ENCODE data around the gene SRSF1.

The SRSF1 gene

DNA sequence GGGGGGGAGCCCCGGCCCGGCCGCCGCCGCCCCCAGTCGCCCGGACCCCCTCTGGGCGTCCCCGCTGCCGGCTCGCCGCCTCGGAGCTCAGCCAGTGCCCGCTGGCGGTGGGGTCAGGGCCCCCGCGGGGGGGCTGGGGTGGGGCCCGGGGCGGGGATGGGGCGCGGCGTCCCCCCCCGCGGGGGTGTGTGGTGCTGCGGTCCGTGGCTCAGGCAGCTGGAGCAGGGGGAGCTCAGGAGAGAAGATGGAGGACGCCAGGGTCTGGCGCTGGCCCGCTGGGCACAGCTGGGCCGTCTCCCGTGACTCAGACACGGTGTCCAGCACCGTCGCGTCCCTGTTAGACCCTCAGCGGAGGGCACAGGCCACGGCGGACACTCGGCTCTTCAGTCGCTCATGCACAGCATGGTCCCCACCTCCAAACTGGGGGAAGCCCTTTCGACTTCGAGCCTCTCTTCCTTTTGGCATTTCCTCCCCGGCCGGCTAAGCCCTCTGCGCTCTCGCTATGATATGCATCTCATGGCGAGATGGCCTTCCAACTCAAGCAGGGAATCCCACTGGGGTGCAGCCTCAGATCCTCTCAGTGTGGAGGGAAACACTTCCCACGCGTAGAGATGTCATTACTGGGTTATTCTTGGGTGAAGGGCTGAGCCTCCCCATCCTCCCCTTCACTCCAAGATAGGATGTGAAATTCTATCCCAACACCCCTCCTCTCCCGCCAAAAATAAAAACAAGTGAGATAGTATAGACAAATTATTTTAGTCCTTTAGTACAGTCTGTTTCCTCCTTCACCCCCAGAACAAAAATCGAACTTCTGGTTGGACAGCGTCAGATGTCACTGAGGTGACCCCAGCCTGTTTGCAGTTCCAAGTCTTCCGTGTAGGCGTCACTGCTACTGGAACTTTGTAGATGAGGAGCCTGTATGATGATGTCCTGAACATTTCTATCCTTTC lies 18.5 kb downstream of the SRSF1 start:
- DNase-seq, result peak; percentile 87

DNA sequence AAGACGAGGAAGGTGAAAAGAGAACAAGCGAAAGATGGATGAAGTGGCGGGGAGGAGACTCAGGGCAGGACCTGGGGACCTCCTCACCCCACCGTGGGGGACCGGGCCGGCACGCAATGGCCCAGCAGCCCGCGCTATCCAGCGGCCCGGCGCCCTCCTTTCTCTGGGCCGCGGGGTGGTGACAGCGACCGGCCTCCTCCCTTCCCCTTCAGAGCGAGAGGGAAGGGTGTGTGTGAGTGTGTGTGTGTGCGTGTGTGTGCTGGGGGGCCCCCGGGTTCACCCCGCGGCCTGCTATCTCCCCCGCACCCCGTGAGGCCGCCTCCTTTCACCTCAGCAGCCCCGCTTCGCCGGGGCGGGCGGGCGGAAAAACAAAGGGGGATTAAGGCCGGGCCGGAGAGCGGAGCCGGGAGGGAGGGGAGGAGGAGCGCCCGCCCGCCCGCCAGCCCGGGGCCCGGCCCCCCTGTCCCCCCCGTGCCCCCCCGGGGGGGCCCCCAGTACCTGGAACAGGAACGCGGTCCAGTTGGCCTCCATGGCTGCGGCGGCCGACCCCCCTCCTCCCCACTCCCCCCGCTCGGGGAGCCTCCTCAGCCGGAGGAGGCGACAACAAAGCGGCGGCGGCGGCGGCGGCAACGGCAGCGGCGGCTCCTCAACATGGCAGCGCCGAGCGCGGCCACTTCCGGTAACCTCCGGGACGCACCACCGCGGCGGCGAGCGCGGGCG lies 19.3 kb downstream of the SRSF1 start, which contains the start of gene VEZF1:
TSS of gene VEZF1 (minus strand) at position 674 of the 720 bp plus-strand sequence. CDS start at position 531, 143 bp downstream.
- DNase-seq, result peak; percentile 87

DNA sequence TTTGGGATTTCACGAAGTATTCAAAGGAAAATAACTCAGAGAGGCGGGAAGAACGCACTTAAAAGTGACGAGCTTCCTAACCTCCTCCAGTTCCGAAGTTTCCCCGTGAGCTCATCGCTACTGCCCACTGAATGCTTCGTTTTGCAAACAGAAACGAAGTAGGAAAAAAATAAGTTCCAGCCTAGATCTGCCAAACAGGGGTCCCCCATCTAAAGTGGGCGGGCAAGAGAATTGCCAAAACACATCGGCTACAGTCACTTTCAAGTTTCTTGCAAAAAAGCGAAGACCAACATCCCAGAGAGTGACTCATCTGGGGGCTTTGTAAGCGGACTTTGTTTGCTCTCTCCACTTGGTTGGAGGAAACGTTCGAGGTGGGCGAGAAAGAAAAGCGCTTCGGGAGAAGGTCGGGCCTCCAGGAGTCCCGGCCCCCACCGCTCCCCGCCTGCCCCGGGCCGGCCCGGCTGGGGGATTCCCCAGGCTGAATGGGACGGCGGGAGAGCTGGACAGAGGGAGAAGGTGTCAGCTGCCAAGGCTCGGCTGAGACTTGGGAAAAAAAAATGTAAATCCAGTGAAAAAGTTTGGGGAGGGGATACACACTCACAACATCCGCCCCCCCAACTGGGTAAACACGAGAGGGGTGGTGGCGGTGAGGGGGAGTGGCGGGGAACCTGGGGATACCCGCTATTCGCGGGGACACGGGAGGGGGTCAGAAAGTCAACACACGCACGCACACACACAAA lies 20.0 kb downstream of the SRSF1 start:
- peak; percentile 80 for DNase-seq

DNA sequence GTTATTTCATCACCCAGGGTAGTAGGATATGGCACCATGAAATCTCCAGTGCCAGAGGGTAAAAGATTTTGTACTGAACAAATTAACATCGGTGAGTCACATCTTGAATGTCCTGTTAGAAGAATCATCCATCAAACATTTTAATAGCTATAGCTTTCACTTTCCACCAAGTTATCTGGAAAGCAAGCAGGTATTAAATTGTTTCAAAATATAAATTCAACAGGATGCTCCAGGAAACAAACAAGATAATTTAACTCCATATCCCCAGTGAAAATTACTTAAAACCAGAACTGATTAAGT lies 21.4 kb downstream of the SRSF1 start:
- no peak for DNase-seq

DNA sequence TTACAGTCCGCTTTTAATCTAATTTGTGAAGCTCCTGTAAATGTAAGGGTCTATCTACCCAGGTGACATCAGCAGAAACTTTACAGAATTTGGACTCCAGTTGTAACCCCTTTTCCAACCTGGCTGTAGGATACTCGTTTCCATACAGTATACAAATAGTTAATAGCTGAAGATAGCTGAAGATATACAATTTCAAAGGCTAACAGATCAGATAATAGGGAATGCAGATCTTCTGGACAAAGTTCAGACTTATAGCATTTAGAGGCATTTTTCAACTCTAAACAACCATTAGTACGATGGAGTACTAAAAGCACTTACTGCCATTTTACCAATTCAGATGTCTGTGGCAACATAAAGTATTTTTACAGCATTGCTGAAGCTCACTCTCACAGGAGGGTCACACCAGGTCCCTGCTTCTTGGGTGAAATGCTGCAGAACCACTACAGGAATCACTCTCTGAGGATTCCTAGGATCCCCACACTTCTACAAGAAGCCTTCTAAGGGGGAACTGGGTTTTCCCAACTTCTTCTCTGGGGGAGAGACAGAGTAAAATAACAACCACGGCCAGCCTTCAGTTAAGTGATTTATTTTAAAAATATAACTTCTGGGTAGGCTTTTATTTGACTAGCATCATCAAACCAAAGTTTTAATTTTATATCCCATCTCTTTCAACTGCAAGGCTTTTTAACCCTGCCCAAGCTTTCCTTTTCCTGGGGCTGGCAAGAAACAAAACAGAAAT lies 21.9 kb downstream of the SRSF1 start:
- DNase-seq, result no peak

DNA sequence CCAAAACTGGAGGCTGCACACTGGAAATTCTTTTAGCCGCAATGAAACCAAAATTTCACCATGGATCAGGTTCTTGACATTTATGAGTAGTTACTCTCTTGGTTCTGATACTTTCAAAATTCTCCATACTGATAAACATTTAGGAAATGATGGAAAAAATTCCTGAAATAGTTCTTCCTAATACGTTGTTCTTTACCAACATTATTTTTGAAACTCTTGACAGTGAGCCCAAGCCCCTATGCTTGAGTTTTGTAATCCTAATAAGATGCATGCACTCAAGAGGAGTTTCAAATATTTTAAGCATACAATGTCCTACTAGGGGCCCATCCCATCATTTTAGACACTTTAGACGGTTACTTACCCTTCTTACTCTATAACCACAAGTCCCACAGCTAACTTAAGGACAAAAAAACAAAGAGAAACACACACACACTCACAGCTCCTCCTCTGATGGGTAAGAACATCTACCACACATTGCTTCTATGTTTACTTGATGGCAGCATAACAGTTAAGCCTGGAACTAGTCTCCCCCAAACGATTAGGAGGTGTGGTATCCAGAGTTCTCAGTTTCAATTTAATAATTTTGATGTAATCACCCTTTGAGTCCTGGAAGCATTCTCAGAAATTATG lies 22.7 kb downstream of the SRSF1 start:
- DNase-seq, result no peak

DNA sequence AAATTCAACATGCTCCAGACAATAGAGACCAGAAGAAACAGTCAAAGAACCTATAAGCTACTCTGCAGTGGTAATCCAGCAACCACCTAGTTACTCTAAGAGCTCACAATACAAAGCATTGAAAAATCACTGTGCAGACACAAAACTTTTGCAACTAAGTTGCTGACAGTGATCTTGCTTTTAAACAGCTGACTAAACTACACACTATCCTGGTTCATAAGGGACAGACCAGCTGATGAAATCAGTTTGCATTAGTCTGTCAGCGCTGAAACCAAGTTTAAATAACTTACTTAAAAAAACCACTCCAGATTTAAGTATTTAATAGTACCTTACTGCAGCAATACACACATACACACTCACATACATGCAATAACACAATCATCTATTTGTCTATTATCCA lies 23.6 kb downstream of the SRSF1 start:
- DNase-seq, result no peak

DNA sequence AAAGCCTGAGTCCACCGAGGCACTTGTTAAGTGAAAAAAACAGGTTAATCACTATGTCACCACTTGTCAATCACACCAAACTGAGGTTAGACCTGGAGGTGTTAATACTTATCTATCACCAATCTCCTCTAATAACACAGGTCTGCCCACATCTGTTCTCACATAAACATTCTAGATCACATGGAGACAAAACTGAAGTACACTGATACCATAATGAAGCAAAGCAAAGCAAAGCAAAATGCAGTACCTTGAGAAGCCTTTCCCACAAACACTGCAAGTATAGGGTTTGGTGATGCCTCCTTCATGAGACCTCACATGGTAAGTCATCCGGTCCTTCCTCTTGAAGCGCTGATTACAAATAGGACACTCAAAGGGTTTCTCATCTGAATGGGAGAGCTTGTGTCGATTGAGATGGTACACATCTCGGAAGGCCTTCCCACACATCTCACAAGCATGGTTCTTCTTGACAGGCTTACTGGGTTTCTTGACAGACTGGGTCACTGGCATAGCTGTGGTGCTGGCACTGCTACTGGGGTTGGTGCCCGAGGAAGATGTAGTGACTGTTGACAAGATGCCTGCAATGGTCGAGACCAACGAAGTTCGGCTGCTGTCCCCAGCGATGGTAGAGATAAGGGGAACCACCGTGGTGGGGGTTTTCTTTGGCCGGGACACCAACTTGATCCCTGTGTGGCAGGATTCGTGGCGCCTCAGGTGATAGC lies 24.4 kb downstream of the SRSF1 start:
- no peak for DNase-seq

DNA sequence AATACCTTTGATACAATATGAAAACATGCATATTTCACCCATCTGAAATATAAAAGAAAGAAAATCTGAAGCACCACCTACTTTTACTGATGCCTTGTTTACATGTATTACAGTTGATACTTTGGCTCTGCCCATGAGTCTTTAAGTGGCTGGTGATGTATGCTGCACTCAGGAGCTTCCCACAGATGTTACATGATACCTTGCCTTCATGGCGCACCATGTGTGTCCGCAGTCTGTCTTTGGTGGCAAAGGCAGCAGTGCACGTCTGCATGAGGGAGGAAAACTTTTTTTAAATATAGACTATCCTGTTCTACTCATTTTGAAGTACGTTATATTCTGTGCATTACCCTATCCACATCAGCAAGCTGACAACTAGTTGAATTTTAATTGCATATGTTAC lies 26.5 kb downstream of the SRSF1 start:
- DNase-seq, result no peak

DNA sequence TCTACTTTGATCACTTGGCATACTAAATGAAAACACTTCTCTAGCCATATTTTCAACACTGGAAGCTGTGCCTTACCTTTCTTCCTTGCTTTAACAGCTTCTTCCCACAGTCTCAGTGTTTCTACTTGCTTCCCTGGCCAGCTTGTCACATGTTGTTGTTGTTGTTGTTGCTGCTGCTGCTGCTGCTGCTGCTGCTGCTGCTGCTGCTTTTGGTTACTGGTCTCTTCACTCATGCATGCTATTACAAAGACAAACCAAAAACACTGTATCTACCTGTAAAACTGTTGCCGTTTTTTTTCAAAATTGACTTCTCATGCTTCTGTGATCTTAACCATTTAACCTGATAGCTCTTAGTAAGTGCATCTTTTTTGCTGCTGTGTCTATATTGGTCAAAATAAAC lies 28.0 kb downstream of the SRSF1 start:
- no peak for DNase-seq

DNA sequence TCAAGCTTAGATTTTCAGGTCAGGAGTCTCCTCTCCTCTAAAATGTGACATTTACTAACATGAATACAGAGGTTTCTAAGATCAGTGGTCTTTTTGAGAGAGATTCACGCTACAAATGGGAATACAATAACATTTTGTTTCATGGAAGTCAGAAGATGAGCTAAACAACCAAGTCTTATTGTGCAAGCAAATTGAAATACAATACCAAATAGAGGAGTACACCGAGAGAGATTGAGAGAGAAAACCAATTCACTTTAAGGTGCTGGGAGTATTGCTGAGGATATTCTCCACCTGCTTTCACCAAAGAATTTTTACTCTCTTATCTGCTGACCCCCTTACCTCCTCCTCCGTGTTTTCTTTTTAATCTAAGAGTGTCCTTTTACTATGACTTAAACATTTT lies 30.5 kb downstream of the SRSF1 start:
- DNase-seq, result no peak

DNA sequence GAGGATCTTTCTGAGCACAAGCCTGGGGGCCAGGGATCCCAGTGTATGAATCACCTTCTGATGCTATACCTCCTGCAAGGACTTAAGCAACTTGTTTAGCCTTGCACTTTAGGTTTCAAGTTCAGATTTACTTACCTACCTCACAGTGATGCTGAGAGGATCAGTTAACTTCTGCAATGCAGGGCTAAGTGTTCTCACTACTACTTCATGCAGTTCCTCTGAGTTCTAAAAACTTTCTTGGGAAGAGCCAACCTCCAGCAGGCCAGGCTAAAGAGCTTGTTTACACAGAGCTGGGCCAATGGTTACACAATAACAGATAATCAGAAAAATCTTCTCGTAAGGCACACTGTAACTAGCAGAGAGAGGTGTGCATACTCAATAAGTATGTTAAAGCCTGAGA lies 32.0 kb downstream of the SRSF1 start:
- DNase-seq, result no peak

DNA sequence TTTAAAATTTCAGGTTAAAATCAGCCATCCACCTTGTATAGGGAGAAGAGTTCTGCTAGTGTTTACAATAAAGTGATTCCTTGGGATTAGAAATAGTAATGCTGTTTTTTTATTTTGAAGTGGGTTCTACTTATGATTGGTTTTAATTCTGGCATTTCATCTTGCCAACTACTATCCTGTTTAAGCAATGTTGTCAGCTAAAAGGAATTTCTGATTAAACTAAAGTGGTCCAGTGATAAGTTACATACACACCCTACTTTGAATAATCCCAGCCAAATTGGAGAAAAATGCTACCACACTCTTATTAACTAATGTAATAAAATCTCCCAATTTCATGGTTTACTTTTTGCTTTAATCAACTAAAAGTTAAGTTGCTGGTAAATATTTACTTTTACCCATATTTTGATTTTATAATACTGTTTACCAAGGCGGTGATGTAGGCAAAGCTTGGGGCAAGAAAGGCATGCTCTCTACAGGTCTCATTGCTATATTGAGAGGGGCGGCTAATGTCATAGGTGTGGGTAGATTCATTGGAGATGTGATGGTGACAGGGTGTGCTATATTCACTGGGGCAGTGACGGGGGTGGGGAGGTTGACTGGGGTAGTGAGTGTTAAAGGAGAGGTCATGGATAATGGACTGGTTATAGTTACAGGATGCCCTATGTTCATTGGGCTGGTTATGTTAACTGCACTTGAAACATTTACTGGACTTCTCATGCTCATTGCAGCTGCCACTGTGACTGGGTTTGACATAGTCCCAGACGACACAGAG lies 32.8 kb downstream of the SRSF1 start:
- peak; percentile 1 for DNase-seq

DNA sequence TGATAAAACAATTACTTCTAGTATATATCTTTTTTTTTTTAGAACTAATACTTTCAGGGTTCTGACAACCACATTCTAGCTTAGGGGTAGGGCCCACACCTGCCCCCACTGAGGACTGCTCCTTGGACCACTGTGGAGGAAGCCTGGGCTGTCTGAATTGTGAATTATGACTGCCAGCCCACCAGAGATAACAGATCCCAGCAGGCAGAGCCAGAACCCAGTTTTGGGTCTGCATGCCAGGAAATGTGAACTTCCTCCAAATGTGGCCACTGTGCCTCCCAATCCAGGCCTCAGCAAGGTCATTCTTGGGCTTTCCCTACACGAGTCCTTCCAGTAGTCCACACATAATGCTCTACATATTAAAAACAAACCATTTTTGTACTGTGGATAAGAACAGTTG lies 34.9 kb downstream of the SRSF1 start:
- DNase-seq, result no peak

DNA sequence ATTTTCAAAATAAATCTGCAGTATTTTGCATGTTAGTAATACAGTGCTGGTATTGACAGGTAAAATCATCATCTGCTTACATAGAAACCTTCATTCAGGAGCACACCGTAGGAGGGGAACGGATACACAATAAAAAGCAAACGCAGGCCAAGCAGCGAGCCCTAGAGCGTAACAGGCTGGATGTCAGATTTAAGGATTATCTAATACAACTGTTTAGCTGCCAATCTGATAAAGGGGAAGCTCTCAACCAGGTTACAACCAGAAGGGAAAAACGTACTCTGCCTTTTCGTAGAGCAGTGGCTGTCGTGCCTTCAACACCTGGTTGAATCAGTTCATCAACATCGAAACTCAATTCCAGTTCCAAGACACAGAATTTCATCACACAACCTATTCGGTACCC lies 35.5 kb downstream of the SRSF1 start:
- DNase-seq, result no peak

DNA sequence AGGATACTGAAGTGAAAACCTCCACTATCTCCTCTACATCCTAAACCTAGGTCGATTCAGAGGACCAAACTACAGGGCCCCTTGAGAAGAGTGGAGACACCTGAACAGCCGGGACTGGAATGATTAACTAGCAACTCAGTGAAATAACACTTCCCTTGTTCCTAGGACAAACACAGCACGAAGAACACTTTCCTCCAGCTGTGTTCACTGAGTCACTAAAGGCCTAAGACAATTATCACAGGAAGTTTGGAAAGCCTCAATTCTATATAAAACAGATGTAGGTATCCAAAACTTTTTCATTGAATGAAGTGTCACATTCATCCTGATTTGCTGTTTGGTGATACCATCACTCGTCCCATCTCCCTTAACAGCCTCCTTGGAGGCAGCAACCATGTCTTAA lies 36.3 kb downstream of the SRSF1 start:
- peak; percentile 14 for DNase-seq

DNA sequence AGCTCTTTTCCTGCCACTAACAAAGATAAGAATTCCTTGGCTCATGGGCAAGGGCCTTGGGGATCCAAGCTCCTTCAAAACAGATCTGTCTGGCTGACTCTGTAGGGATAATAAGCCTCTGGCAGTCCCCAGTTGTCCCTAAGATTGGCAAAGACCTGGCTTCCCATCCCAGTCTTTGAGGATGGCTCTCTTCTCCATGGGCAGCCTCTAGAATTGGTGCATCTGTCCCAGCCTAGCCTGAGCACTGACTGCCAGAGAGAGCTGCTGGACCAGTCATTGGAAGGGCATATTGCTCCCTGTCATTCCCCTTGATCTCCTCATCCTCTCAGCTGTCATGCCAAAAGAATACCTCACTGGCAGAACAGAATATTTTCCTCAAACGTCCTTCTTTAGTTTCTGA lies 38.6 kb downstream of the SRSF1 start:
- peak; percentile 8 for DNase-seq

DNA sequence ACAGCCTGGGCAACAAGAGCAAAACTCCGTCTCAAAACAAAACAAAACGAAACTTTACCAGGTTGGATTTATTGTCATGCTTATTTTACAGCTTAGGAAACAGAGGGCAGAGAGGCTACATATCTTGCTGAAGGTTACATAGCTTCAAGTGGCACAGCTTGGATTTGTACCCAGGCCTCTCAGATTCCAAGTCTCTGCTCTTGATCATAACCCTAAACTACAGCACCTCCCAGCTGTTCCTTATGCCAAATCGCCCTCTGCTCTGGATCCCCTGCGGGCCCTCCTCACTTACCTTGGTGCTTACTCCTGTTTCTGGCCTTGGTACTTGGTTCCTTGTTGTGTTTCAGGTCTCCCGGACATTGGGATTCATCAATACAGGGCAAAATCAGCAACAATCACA lies 40.2 kb downstream of the SRSF1 start:
- DNase-seq, result no peak

DNA sequence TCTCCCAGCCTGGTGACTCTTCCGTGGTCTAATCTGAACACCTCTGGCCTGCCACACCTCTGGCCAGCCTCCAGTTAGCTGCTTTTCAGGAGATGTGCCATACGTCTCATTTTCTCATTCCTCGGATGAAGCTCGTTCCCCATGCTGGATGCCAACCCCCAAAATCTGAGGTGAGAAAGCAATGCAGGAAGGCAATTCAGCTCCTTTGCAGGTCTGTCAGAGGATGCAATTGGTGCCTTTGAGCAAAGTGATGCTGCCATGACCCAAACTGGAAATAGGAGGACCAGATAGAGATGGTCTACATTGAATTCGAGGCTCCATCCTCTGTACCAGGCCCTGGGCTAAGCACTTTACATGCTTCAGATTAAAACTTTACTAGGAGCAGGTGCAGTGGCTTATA lies 40.8 kb downstream of the SRSF1 start:
- DNase-seq, result peak; percentile 2

DNA sequence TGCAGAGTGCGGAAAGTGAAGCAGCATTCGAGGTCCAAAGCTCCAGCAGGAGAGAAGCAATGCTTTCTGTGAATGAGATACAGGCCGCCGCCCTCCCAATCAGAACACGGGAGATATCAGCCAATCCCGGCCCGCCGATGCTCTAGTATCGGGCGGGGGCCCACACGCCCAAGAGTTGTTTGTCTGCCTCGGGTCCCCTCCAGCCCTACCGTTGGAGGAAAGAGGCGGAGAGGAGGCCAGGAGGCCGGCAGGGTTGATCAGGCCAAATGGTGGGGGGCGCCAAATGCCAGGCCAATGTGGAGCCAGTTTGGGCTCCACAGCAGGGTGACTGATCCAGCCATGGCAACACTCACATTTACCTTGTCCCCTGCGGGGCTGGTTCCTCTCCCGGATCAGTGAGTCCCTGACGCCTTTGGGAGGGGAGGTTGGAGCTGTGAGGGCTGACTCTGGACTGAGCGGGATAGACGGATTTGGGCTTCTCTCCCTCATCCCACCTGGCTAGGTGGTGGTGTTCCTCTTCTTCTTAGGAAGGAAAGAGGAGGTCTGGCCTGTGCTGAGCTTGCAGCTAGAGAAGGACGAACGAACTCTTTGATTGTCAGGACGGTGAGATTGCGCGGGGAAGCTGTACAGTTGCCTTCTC lies 41.4 kb downstream of the SRSF1 start:
- peak; percentile 11 for DNase-seq

All from right hindlimb (tissue), 1 donor.